Liver (tissue), 9 donors: ENCODE data around the gene ITFG1. TPM values are rescaled to one million over a fixed set of nuclear protein-coding genes. Genes with fewer than 3 reads are reported as not detected.
"Not testable (repeated sequence)": the region's sequence is repeated elsewhere in the genome, so short reads cannot be mapped to it uniquely, and the experiment has no call there.

Source experiments
- DNase-seq: peaks from one replicate; pipeline ENCODE4 v3.0.0-alpha.2; 2017; ENCODE audit warnings: low spot score
- H3K27ac ChIP-seq, 2 donors: one replicate each; pipeline ENCODE4 v1.7.0; 2013; ENCODE audit warnings: inconsistent platforms in 2 of 2, low read length in 2 of 2, control low read depth in 1 of 2, low read depth in 1 of 2, mild to moderate bottlenecking in 1 of 2
- H3K27me3 ChIP-seq, 4 donors: one replicate each; pipeline versions ENCODE4 v1.6.1 to v1.7.0; 2013; ENCODE audit warnings: low read length in 3 of 4, inconsistent platforms in 1 of 4, mild to moderate bottlenecking in 1 of 4, moderate library complexity in 1 of 4; ENCODE audit not compliant: control insufficient read depth in 4 of 4, insufficient read depth in 4 of 4
- H3K36me3 ChIP-seq, 4 donors: one replicate each; pipeline versions ENCODE4 v1.6.1 to v1.7.0; 2013; ENCODE audit warnings: low read length in 3 of 4, mild to moderate bottlenecking in 3 of 4, low read depth in 1 of 4, moderate library complexity in 1 of 4; ENCODE audit not compliant: control insufficient read depth in 4 of 4, insufficient read depth in 3 of 4
- H3K4me1 ChIP-seq, 4 donors: one replicate each; pipeline versions ENCODE4 v1.6.1 to v1.7.0; 2013; ENCODE audit warnings: low read length in 3 of 4, mild to moderate bottlenecking in 3 of 4, moderate library complexity in 1 of 4; ENCODE audit not compliant: control insufficient read depth in 4 of 4, insufficient read depth in 4 of 4
- H3K4me3 ChIP-seq, 3 donors: one replicate each; pipeline versions ENCODE4 v1.6.1 to v1.7.0; 2013; ENCODE audit warnings: low read length in 3 of 3, control low read depth in 1 of 3, low read depth in 1 of 3, mild to moderate bottlenecking in 1 of 3
- H3K9ac ChIP-seq, 2 donors: one replicate each; pipeline ENCODE4 v1.7.0; 2013; ENCODE audit warnings: low read length in 2 of 2, mild to moderate bottlenecking in 2 of 2, moderate library complexity in 2 of 2, control low read depth in 1 of 2, low read depth in 1 of 2
- H3K9me3 ChIP-seq, 4 donors: one replicate each; pipeline versions ENCODE4 v1.6.1 to v1.7.0; 2013; ENCODE audit warnings: low read length in 3 of 4; ENCODE audit not compliant: control insufficient read depth in 4 of 4
- ATF3 ChIP-seq: IDR thresholded peaks from 2 replicates; pipeline ENCODE4 v1.6.1; 2016; ENCODE audit warnings: antibody characterized with exemption
- CTCF ChIP-seq: fragments of 150-350 bp; IDR thresholded peaks from 2 replicates; pipeline ENCODE4 v1.5.1; 2017; ENCODE audit warnings: improper control_type of control experiment, low read depth, low read length; ENCODE audit not compliant: missing input control
- EGR1 ChIP-seq, 2 donors: IDR thresholded peaks; 2 replicates each; pipeline ENCODE4 v1.6.1; 2016 to 2018; ENCODE audit warnings: antibody characterized with exemption in 2 of 2, low read depth in 2 of 2
- FOXA1 ChIP-seq: IDR thresholded peaks from 2 replicates; pipeline ENCODE4 v1.6.1; 2016; ENCODE audit warnings: antibody characterized with exemption
- FOXA2 ChIP-seq: IDR thresholded peaks from 2 replicates; pipeline ENCODE4 v1.6.1; 2016; ENCODE audit warnings: antibody characterized with exemption
- GABPA ChIP-seq, 2 donors: IDR thresholded peaks in 1 of 2; conservative IDR thresholded peaks in 1 of 2; 2 replicates each; pipeline ENCODE4 v1.6.1; 2016; ENCODE audit warnings: antibody characterized with exemption in 2 of 2, mild to moderate bottlenecking in 1 of 2, moderate library complexity in 1 of 2
- HNF4G ChIP-seq: IDR thresholded peaks from 2 replicates; pipeline ENCODE4 v1.6.1; 2016; ENCODE audit warnings: antibody characterized with exemption
- JUND ChIP-seq, 2 donors: IDR thresholded peaks; 2 replicates each; pipeline ENCODE4 v1.6.1; 2016; ENCODE audit warnings: antibody characterized with exemption in 2 of 2
- NR2F2 ChIP-seq: IDR thresholded peaks from 2 replicates; pipeline ENCODE4 v1.6.1; 2016; ENCODE audit warnings: antibody characterized with exemption
- RXRA ChIP-seq, 2 donors: IDR thresholded peaks; 2 replicates each; pipeline ENCODE4 v1.6.1; 2017 to 2018; ENCODE audit warnings: antibody characterized with exemption in 2 of 2, mild to moderate bottlenecking in 1 of 2
- SP1 ChIP-seq: IDR thresholded peaks from 2 replicates; pipeline ENCODE4 v1.6.1; 2018; ENCODE audit warnings: antibody characterized with exemption, mild to moderate bottlenecking
- TAF1 ChIP-seq: conservative IDR thresholded peaks from 2 replicates; pipeline ENCODE4 v1.6.1; 2016; ENCODE audit warnings: antibody characterized with exemption, mild to moderate bottlenecking
- YY1 ChIP-seq: IDR thresholded peaks from 2 replicates; pipeline ENCODE4 v1.6.1; 2016; ENCODE audit warnings: antibody characterized with exemption, mild to moderate bottlenecking
- WGBS: extraction: QIAGEN DNeasy Blood & Tissue Kit; methylation state at CpG from one replicate; pipeline ENCODE4 v1.1.7; 2013; 5-methylcytosine and 5-hydroxymethylcytosine counted together
- polyA plus RNA-seq, 2 donors: library from polyadenylated mRNA; stranded (reverse) in 1 of 2; unstranded in 1 of 2; fragments of 200-250 nt in 1 of 2; fragments of >200 nt in 1 of 2; fragmentation: Nextera tagmentation in 1 of 2; extraction: Ambion mirVana in 1 of 2; gene quantifications; one replicate each; pipeline versions ENCODE4 v1.2.1 to v1.2.3, GENCODE V29; 2013 to 2015
- total RNA-seq, 2 donors: library from RNA; depleted of rRNA; stranded (reverse); fragments of >200 nt; gene quantifications; one replicate each; pipeline ENCODE4 v1.2.3, GENCODE V29; 2014
- TF ChIP-seq, protein P1 (sequence below): IDR thresholded peaks from 2 replicates; pipeline ENCODE4 v1.6.1; 2016; ENCODE audit warnings: antibody characterized with exemption
- donor health status: healthy.
- donor health status: healthy.
- donor health status: healthy.
- donor health status: healthy.
- donor health status: healthy.

ITFG1 gene
- total and polyA plus RNA-seq, 4 donors, result 31.1 to 51.0 (median 36.5) TPM

DNA sequence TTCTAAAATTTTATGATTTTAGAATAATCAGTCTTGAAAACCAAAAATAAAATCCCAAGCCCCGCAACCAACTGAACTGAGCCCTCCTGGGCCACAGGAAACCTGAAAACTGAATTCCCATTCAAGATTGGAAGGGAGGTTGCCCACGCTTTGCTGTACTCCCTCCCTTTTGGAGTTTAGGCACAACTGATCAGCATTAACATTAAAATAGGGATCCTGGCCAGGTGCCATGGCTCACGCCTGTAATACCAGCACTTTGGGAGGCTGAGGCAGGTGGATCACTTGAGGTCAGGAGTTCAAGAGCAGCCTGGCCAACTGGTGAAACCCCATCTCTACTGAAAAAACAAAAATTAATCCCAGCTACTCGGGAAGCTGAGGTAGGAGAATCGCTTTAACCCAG, 264.4 kb downstream of the ITFG1 start:
- no peak for DNase-seq
- Histone ChIP-seq H3K9me3 (no peaks in the 10 kb centered on the region), H3K27me3 (no peaks in the 10 kb centered on the region), H3K4me3 (no peak overlapping the region), H3K4me1 (no peaks in the 10 kb centered on the region), H3K27ac (no peak overlapping the region), H3K36me3 (no peaks in the 10 kb centered on the region), H3K9ac (no peak overlapping the region)
- no peak for TF ChIP-seq HNF4G
- no peak for TF ChIP-seq RXRA (IDR thresholded peaks at IDR 0.05)
- TF ChIP-seq TAF1, result no peak
- no peak for TF ChIP-seq GABPA (IDR thresholded peaks at IDR 0.05 in 1 of 2, conservative IDR thresholded peaks at IDR 0.05 in 1 of 2)
- TF ChIP-seq CTCF, result no peak
- TF ChIP-seq FOXA1, result no peak
- no peak for TF ChIP-seq SP1
- TF ChIP-seq EGR1 (IDR thresholded peaks at IDR 0.05; ENCODE audit: low read depth in 2 of 2), result no peak
- TF ChIP-seq, protein P1, sequence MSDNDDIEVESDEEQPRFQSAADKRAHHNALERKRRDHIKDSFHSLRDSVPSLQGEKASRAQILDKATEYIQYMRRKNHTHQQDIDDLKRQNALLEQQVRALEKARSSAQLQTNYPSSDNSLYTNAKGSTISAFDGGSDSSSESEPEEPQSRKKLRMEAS, result no peak
- TF ChIP-seq FOXA2, result no peak
- WGBS, result 96% methylated on average over 5 of the region's 5 CpGs

DNA sequence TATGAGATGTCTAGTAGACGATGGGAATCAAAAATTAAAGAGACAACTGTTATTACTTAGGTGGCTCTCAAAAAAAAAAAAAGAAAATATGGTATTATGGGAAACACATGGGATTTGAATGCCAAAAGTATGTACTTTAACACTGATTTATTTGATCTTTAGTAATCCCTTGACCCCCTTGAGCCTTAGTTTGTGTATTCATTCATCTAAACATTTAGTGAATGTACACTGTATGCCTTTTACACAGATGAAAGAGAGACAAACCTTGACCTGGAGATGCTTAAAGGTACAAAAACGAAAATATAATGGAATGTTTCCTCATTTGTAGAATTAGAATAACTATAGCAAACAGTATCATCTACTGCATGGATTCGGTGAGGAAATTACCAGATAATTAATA, 278.5 kb downstream of the ITFG1 start:
- H3K9me3 ChIP-seq, result no peaks in the 10 kb centered on the region
- no peak overlapping the region for H3K9ac ChIP-seq
- H3K27ac ChIP-seq, result no peak overlapping the region
- WGBS, result 98% methylated on average over 3 of the region's 3 CpGs
- H3K36me3 ChIP-seq, result no peaks in the 10 kb centered on the region
- no peaks in the 10 kb centered on the region for H3K27me3 ChIP-seq
- no peaks in the 10 kb centered on the region for H3K4me1 ChIP-seq
- no peak overlapping the region for H3K4me3 ChIP-seq
- TF ChIP-seq FOXA1 (no peak), NR2F2 (no peak), ATF3 (no peak), JUND (IDR thresholded peaks at IDR 0.05) (no peak), EGR1 (IDR thresholded peaks at IDR 0.05; ENCODE audit: low read depth in 2 of 2) (no peak), RXRA (IDR thresholded peaks at IDR 0.05) (no peak), GABPA (IDR thresholded peaks at IDR 0.05 in 1 of 2, conservative IDR thresholded peaks at IDR 0.05 in 1 of 2) (no peak), YY1 (no peak)
- TF ChIP-seq, protein P1, result no peak
- DNase-seq, result no peak

DNA sequence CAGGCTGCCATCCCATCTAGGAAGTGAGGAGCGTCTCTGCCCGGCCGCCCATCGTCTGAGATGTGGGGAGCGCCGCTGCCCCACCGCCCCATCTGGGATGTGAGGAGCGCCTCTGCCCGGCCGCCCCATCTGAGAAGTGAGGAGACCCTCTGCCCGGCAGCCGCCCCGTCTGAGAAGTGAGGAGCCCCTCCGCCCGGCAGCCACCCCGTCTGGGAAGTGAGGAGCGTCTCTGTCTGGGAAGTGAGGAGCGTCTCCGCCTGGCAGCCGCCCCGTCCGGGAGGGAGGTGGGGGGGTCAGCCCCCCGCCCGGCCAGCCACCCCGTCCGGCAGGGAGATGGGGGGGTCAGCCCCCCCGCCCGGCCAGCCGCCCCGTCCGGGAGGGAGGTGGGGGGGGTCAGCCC, 279.8 kb downstream of the ITFG1 start:
- DNase-seq, H3K36me3 ChIP-seq, H3K9ac ChIP-seq, H3K4me3 ChIP-seq, H3K27ac ChIP-seq, H3K9me3 ChIP-seq, H3K27me3 ChIP-seq, H3K4me1 ChIP-seq: not testable (repeated sequence)
- 96% methylated on average over 31 of the region's 31 CpGs for WGBS
